KMS-11 (cell line): ENCODE measurements around the gene FNDC3B.

Source experiments
- H2AFZ ChIP-seq: fragments of 200-600 bp; sonication (generic); 2 replicates; pipeline ENCODE4 v1.6.1; 2016; ENCODE audit warnings: antibody characterized with exemption, mixed run types, low read depth
- H3K27ac ChIP-seq: fragments of 200-600 bp; sonication (generic); 2 replicates; pipeline ENCODE4 v1.6.1; 2016; ENCODE audit warnings: mild to moderate bottlenecking, mixed run types
- H3K27me3 ChIP-seq: fragments of 200-600 bp; sonication (generic); 2 replicates; pipeline ENCODE4 v1.6.1; 2017; ENCODE audit warnings: mild to moderate bottlenecking, low read depth, mixed run types, moderate library complexity; ENCODE audit not compliant: insufficient read depth
- H3K36me3 ChIP-seq: fragments of 200-600 bp; sonication (generic); 2 replicates; pipeline ENCODE4 v1.6.1; 2017; ENCODE audit warnings: mild to moderate bottlenecking, mixed run types; ENCODE audit not compliant: insufficient read depth
- H3K4me1 ChIP-seq: fragments of 200-600 bp; sonication (generic); 2 replicates; pipeline ENCODE4 v1.6.1; 2016; ENCODE audit warnings: mild to moderate bottlenecking, low read depth, mixed run types; ENCODE audit not compliant: poor library complexity, severe bottlenecking
- H3K4me2 ChIP-seq: fragments of 200-600 bp; sonication (generic); 2 replicates; pipeline ENCODE4 v1.7.0; 2016; ENCODE audit warnings: mild to moderate bottlenecking, mixed run types
- H3K4me3 ChIP-seq: fragments of 200-600 bp; sonication (generic); IDR thresholded peaks from 2 replicates; pipeline ENCODE4 v1.6.1; 2017; ENCODE audit warnings: low read depth, low read length, mixed read lengths; ENCODE audit not compliant: insufficient read depth
- H3K79me2 ChIP-seq: fragments of 200-600 bp; sonication (generic); 2 replicates; pipeline ENCODE4 v1.6.1; 2016; ENCODE audit warnings: low read depth, mixed run types; ENCODE audit not compliant: insufficient read depth
- H3K9ac ChIP-seq: fragments of 200-600 bp; sonication (generic); 2 replicates; pipeline ENCODE4 v1.6.1; 2016; ENCODE audit warnings: mild to moderate bottlenecking, mixed run types
- H4K20me1 ChIP-seq: fragments of 200-600 bp; sonication (generic); 2 replicates; pipeline ENCODE4 v1.6.1; 2016; ENCODE audit warnings: mild to moderate bottlenecking, mixed run types; ENCODE audit not compliant: insufficient read depth
- TF ChIP-seq, protein P1 (sequence below): fragments of 200-600 bp; sonication (generic); conservative IDR thresholded peaks from 2 replicates; pipeline ENCODE4 v1.6.1; 2017; ENCODE audit warnings: low read depth, mild to moderate bottlenecking, antibody characterized with exemption, low read length, moderate library complexity, mixed read lengths

FNDC3B gene

DNA sequence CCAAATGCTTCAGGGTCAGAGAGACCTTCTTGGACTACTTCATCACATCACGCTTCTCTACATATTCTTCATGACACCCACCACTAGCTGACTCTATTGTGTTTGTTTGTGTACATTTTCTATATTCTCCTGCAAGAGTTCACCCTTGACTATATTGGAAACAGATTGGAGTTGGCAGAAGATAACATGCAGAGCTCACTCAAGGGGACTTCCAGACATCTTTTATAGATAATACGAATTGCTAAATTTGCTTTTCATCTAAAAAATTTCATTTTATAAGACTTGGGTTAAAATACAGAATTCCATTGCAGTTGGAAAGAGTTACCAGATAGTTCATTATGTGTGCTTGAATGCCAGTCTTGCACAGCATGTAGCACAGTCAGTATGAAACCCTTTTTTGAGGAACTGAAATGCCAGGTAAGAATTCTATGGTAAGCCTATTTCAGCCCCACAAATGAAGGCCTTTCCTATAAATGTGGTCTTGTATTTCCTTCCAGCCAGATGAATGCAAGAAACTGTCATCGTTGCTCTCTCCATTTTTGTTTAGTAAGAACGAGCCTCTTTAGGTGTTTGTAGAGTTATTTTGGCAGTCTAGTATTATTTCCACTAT lies 231.3 kb downstream of the FNDC3B start:
- Histone ChIP-seq H3K4me2 (no peak overlapping the region), H3K79me2 (no peaks in the 10 kb centered on the region), H4K20me1 (peaks cover 1% of the 10 kb centered on the region; the same call in 1 of the 2 replicates), H3K27ac (no peak overlapping the region), H3K4me1 (peaks cover 12% of the 10 kb centered on the region), H3K4me3 (no peak overlapping the region), H3K36me3 (no peaks in the 10 kb centered on the region), H2AFZ (no peak overlapping the region), H3K9ac (no peak overlapping the region), H3K27me3 (no peaks in the 10 kb centered on the region)
- TF ChIP-seq, protein P1, sequence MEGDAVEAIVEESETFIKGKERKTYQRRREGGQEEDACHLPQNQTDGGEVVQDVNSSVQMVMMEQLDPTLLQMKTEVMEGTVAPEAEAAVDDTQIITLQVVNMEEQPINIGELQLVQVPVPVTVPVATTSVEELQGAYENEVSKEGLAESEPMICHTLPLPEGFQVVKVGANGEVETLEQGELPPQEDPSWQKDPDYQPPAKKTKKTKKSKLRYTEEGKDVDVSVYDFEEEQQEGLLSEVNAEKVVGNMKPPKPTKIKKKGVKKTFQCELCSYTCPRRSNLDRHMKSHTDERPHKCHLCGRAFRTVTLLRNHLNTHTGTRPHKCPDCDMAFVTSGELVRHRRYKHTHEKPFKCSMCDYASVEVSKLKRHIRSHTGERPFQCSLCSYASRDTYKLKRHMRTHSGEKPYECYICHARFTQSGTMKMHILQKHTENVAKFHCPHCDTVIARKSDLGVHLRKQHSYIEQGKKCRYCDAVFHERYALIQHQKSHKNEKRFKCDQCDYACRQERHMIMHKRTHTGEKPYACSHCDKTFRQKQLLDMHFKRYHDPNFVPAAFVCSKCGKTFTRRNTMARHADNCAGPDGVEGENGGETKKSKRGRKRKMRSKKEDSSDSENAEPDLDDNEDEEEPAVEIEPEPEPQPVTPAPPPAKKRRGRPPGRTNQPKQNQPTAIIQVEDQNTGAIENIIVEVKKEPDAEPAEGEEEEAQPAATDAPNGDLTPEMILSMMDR: no peak

DNA sequence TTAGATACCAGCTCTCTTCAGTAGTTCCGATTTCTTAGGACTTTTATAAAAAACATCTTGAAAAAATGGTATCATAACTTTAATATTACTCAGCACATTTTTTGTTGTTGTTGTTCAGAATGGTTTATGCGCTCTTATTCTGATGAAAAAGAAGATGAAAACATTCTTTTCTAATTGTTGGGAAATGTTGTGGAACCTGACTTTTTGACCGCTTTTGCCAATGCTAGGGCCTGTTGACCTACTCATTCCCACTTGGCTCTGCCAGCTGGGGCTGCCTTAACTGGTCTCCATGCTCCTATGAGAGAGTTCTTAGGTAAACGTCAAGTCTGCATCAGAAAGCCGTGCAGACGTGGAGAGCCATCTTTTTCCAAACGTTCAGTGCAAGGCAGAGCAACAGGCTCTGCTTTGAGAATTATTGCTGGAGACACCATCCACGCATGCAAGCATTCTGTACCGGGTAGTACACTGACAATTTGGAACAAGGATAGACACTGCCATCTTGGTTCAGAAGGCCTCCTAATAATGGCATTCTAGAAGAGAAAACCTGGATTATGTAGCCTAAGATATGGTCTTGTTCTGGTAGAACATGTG lies 232.1 kb downstream of the FNDC3B start:
- H3K4me1 ChIP-seq: peaks cover 13% of the 10 kb centered on the region
- H3K4me3 ChIP-seq: no peak overlapping the region
- H3K36me3 ChIP-seq: no peaks in the 10 kb centered on the region
- H3K27me3 ChIP-seq: no peaks in the 10 kb centered on the region
- H2AFZ ChIP-seq: no peak overlapping the region
- no peak overlapping the region for H3K27ac ChIP-seq
- TF ChIP-seq, protein P1: no peak
- no peaks in the 10 kb centered on the region; the same call in 1 of the 2 replicates for H3K79me2 ChIP-seq
- H3K9ac ChIP-seq: no peak overlapping the region
- no peak overlapping the region for H3K4me2 ChIP-seq
- H4K20me1 ChIP-seq: no peaks in the 10 kb centered on the region; the same call in 1 of the 2 replicates

DNA sequence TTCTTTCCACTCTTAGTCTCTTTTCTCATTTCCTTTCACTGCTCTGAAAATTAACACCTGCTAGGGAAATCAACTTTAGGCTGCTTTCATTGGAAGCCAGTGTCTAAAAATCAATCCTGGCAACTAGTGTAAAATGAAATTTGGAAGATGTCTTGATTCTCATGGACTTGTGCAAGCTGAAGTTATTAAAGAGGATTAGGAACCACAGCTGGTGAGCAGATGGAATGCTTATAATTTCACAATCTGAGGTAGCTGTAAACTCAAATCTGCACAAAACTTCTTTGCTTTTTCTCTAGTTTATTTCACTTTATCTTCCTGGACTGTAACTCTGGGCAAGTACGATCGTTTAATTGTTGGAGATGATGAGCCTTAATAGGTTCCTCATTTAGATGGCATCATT lies 233.3 kb downstream of the FNDC3B start:
- Histone ChIP-seq H3K79me2 (no peaks in the 10 kb centered on the region; the same call in 1 of the 2 replicates), H3K4me1 (peaks cover 13% of the 10 kb centered on the region), H4K20me1 (no peaks in the 10 kb centered on the region), H3K9ac (no peak overlapping the region), H3K27ac (no peak overlapping the region), H3K27me3 (no peaks in the 10 kb centered on the region), H3K4me3 (no peak overlapping the region), H3K4me2 (no peak overlapping the region), H2AFZ (no peak overlapping the region), H3K36me3 (no peaks in the 10 kb centered on the region)
- TF ChIP-seq, protein P1: no peak

DNA sequence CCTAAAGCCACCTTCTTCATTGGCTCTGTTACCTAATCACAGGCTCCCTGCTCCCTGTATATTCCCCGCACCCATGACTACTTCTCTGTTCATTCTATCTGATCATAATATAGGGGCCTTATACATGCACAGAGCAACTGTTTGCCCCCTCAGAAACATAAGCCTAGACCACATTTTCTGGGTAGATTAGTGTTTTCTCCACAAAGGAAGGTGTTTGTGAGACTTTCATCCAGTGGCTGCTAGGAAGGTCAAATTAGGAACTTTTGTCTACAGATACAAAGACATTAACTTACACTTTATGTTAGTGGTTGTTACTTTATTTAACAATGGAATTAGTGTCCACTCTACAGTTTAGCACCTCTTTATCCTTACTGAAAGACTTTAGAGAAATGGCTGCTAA lies 234.0 kb downstream of the FNDC3B start:
- H4K20me1 ChIP-seq: no peaks in the 10 kb centered on the region
- no peak overlapping the region for H3K27ac ChIP-seq
- TF ChIP-seq, protein P1: no peak
- H3K4me2 ChIP-seq: no peak overlapping the region
- H2AFZ ChIP-seq: no peak overlapping the region
- no peak overlapping the region for H3K4me3 ChIP-seq
- no peak overlapping the region for H3K9ac ChIP-seq
- H3K36me3 ChIP-seq: no peaks in the 10 kb centered on the region
- no peaks in the 10 kb centered on the region for H3K27me3 ChIP-seq
- peaks cover 13% of the 10 kb centered on the region for H3K4me1 ChIP-seq
- H3K79me2 ChIP-seq: no peaks in the 10 kb centered on the region; the same call in 1 of the 2 replicates
